Osteocyte (in vitro differentiated cells): Measurements from ENCODE around the gene APELA. TPM values are rescaled to one million over a fixed set of nuclear protein-coding genes. Genes with fewer than 3 reads are reported as not detected.

ENCODE experiments used
- DNase-seq: peaks from one replicate; pipeline ENCODE4 v3.0.0; 2021; ENCODE audit warnings: mixed read lengths; ENCODE audit not compliant: unreplicated experiment; ENCODE audit errors: extremely low spot score
- H3K27ac Mint-ChIP-seq: one replicate; pipeline ENCODE4 v1.8.0; 2021; ENCODE audit warnings: mild to moderate bottlenecking, mixed read lengths; ENCODE audit not compliant: unreplicated experiment
- H3K27me3 Mint-ChIP-seq: one replicate; pipeline ENCODE4 v1.8.0; 2021; ENCODE audit warnings: mixed read lengths; ENCODE audit not compliant: unreplicated experiment
- H3K36me3 Mint-ChIP-seq: one replicate; pipeline ENCODE4 v1.8.0; 2021; ENCODE audit warnings: mixed read lengths; ENCODE audit not compliant: unreplicated experiment
- H3K4me1 Mint-ChIP-seq: one replicate; pipeline ENCODE4 v1.8.0; 2021; ENCODE audit warnings: mixed read lengths; ENCODE audit not compliant: unreplicated experiment
- H3K4me3 Mint-ChIP-seq: one replicate; pipeline ENCODE4 v1.8.0; 2021; ENCODE audit warnings: mild to moderate bottlenecking, moderate library complexity, mixed read lengths; ENCODE audit not compliant: unreplicated experiment
- H3K9me3 Mint-ChIP-seq: one replicate; pipeline ENCODE4 v1.8.0; 2021; ENCODE audit warnings: mixed read lengths; ENCODE audit not compliant: unreplicated experiment
- CTCF ChIP-seq: fragments of 200-600 bp; sonication (generic); IDR thresholded peaks from 2 replicates; pipeline ENCODE4 v1.5.0; 2021; ENCODE audit warnings: antibody characterized with exemption, mild to moderate bottlenecking, moderate library complexity
- total RNA-seq: library from RNA; stranded (reverse); gene quantifications from 2 replicates; pipeline ENCODE4 v1.2.1, GENCODE V29; 2021

APELA gene
- total RNA-seq, 1 donor from 2014 or later, result not detected

GRCh38 chr4:164880489-164881262, 3.7 kb downstream of the APELA start:
- Mint-ChIP-seq H3K27ac (no peak overlapping the region), H3K36me3 (no peaks in the 10 kb centered on the region), H3K4me3 (no peak overlapping the region), H3K27me3 (peaks cover 14% of the 10 kb centered on the region), H3K4me1 (no peaks in the 10 kb centered on the region), H3K9me3 (no peaks in the 10 kb centered on the region)
- no peak for TF ChIP-seq CTCF
- DNase-seq, result no peak

- DNase-seq, result no peak
- H3K27ac Mint-ChIP-seq, result no peak overlapping the region
- peaks cover 19% of the 10 kb centered on the region for H3K27me3 Mint-ChIP-seq
- H3K4me1 Mint-ChIP-seq, result no peaks in the 10 kb centered on the region
- no peak for TF ChIP-seq CTCF
- no peak overlapping the region for H3K4me3 Mint-ChIP-seq
- no peaks in the 10 kb centered on the region for H3K36me3 Mint-ChIP-seq
- no peaks in the 10 kb centered on the region for H3K9me3 Mint-ChIP-seq
Observed at GRCh38 chr4:164888096-164888715, 11.2 kb downstream of the APELA start.

GRCh38 chr4:164890691-164891090, 13.7 kb downstream of the APELA start:
- Mint-ChIP-seq H3K4me3 (no peak overlapping the region), H3K9me3 (no peaks in the 10 kb centered on the region), H3K4me1 (no peaks in the 10 kb centered on the region), H3K27ac (no peak overlapping the region), H3K36me3 (no peaks in the 10 kb centered on the region), H3K27me3 (peaks cover 21% of the 10 kb centered on the region)
- no peak for TF ChIP-seq CTCF
- DNase-seq, result no peak

GRCh38 chr4:164892018-164892417, 15.0 kb downstream of the APELA start:
- no peak overlapping the region for H3K27ac Mint-ChIP-seq
- H3K4me3 Mint-ChIP-seq, result no peak overlapping the region
- TF ChIP-seq CTCF, result no peak
- no peak for DNase-seq
- H3K4me1 Mint-ChIP-seq, result no peaks in the 10 kb centered on the region
- no peaks in the 10 kb centered on the region for H3K36me3 Mint-ChIP-seq
- peaks cover 24% of the 10 kb centered on the region for H3K27me3 Mint-ChIP-seq
- no peaks in the 10 kb centered on the region for H3K9me3 Mint-ChIP-seq

- no peaks in the 10 kb centered on the region for H3K4me1 Mint-ChIP-seq
- no peak for TF ChIP-seq CTCF
- no peak overlapping the region for H3K4me3 Mint-ChIP-seq
- no peak overlapping the region for H3K27ac Mint-ChIP-seq
- H3K27me3 Mint-ChIP-seq, result peaks cover 21% of the 10 kb centered on the region
- no peaks in the 10 kb centered on the region for H3K9me3 Mint-ChIP-seq
- H3K36me3 Mint-ChIP-seq, result no peaks in the 10 kb centered on the region
- DNase-seq, result no peak
Observed at GRCh38 chr4:164894702-164895101, 17.7 kb downstream of the APELA start.
